ENCODE data around the gene CXCL1. TPM values are rescaled to one million over a fixed set of nuclear protein-coding genes. Genes with fewer than 3 reads are reported as not detected.
"Not testable (repeated sequence)": the region's sequence is repeated elsewhere in the genome, so short reads cannot be mapped to it uniquely, and the experiment has no call there.

The CXCL1 gene
- polyA plus RNA-seq, 3 donors, result 0.27 to 0.89 (median 0.55) TPM

GRCh38 chr4:73870260-73870659 lies 1.1 kb downstream of the CXCL1 start:
- no peak for DNase-seq (ENCODE audit: extremely low read depth in 1 of 11, low read depth in 9 of 11, low spot score in 4 of 11)

GRCh38 chr4:73870768-73871167 lies 1.6 kb downstream of the CXCL1 start:
- no peak for DNase-seq (ENCODE audit: extremely low read depth in 1 of 11, low read depth in 9 of 11, low spot score in 4 of 11)

GRCh38 chr4:73871511-73872310 lies 2.5 kb downstream of the CXCL1 start:
- no peak for DNase-seq (ENCODE audit: extremely low read depth in 1 of 11, low read depth in 9 of 11, low spot score in 4 of 11)

- no peak for DNase-seq (ENCODE audit: extremely low read depth in 1 of 11, low read depth in 9 of 11, low spot score in 4 of 11)
Observed at GRCh38 chr4:73872316-73873108, 3.3 kb downstream of the CXCL1 start.

GRCh38 chr4:73874386-73874785 lies 5.2 kb downstream of the CXCL1 start:
- DNase-seq (ENCODE audit: extremely low read depth in 1 of 11, low read depth in 9 of 11, low spot score in 4 of 11), result no peak

GRCh38 chr4:73875401-73875800 lies 6.2 kb downstream of the CXCL1 start:
- no peak for DNase-seq (ENCODE audit: extremely low read depth in 1 of 11, low read depth in 9 of 11, low spot score in 4 of 11)

GRCh38 chr4:73883306-73883705 lies 14.1 kb downstream of the CXCL1 start:
- DNase-seq (ENCODE audit: extremely low read depth in 1 of 11, low read depth in 9 of 11, low spot score in 4 of 11), result no peak

- no peak for DNase-seq (ENCODE audit: extremely low read depth in 1 of 11, low read depth in 9 of 11, low spot score in 4 of 11)
Observed at GRCh38 chr4:73885574-73886267, 16.5 kb downstream of the CXCL1 start.

GRCh38 chr4:73891326-73891725 lies 22.1 kb downstream of the CXCL1 start:
- no peak for DNase-seq (ENCODE audit: extremely low read depth in 1 of 11, low read depth in 9 of 11, low spot score in 4 of 11)

- no peak for DNase-seq (ENCODE audit: extremely low read depth in 1 of 11, low read depth in 9 of 11, low spot score in 4 of 11)
Observed at GRCh38 chr4:73891739-73892405, 22.7 kb downstream of the CXCL1 start.

GRCh38 chr4:73892966-73893365 lies 23.8 kb downstream of the CXCL1 start:
- no peak for DNase-seq (ENCODE audit: extremely low read depth in 1 of 11, low read depth in 9 of 11, low spot score in 4 of 11)

- no peak for DNase-seq (ENCODE audit: extremely low read depth in 1 of 11, low read depth in 9 of 11, low spot score in 4 of 11)
Observed at GRCh38 chr4:73894001-73894400, 24.8 kb downstream of the CXCL1 start.

- no peak for DNase-seq (ENCODE audit: extremely low read depth in 1 of 11, low read depth in 9 of 11, low spot score in 4 of 11)
Observed at GRCh38 chr4:73895201-73896175, 26.3 kb downstream of the CXCL1 start.

GRCh38 chr4:73896416-73896815 lies 27.2 kb downstream of the CXCL1 start:
- DNase-seq (ENCODE audit: extremely low read depth in 1 of 11, low read depth in 9 of 11, low spot score in 4 of 11), result no peak

- no peak for DNase-seq (ENCODE audit: extremely low read depth in 1 of 11, low read depth in 9 of 11, low spot score in 4 of 11)
Observed at GRCh38 chr4:73897380-73898136, 28.4 kb downstream of the CXCL1 start.

GRCh38 chr4:73899338-73899737 lies 30.1 kb downstream of the CXCL1 start:
- not testable (repeated sequence) for DNase-seq (ENCODE audit: extremely low read depth in 1 of 11, low read depth in 9 of 11, low spot score in 4 of 11)

- no peak for DNase-seq (ENCODE audit: extremely low read depth in 1 of 11, low read depth in 9 of 11, low spot score in 4 of 11)
Observed at GRCh38 chr4:73901031-73901430, 31.8 kb downstream of the CXCL1 start.
